ENCODE data around the gene TUBA8.
"Not testable (repeated sequence)": the region's sequence is repeated elsewhere in the genome, so short reads cannot be mapped to it uniquely, and the experiment has no call there.

TUBA8 gene

DNA sequence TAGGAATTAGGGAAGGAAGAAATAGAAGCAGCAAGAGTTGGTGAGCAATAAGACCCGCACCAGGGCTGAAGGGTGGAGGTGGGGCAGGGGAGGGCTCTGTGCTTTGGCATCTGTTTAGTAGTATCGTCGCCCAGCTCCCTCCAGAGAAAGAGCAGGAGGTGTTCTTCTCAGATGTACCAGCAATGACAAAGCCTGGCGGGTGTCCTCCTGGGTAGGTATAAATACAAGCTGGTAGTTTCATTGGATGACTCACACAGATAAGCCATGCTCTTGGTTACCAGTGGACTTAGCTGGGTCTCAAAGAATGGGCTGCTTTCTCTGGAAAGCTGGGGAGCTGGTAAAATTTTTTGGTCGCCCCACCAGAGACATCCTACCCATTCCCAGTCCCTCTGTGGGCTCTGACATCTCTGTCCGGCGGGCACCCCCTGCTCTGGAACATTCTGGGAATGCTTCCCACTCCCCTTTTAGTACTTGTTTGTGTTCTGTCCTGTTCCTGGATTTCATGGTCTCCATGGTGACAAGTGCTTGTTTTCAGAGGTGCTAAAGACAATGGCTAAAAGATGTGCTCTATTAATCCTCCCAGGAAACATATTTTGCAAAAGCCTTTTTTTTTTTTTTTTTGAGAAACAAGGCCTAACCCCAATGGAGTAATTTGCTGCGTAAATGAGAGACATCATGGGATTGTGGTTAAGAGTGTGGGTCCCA is 15.4 kb upstream of the TUBA8 start:
- intact Hi-C loops (cut with DNase I): no loop called here
- no peak for DNase-seq

DNA sequence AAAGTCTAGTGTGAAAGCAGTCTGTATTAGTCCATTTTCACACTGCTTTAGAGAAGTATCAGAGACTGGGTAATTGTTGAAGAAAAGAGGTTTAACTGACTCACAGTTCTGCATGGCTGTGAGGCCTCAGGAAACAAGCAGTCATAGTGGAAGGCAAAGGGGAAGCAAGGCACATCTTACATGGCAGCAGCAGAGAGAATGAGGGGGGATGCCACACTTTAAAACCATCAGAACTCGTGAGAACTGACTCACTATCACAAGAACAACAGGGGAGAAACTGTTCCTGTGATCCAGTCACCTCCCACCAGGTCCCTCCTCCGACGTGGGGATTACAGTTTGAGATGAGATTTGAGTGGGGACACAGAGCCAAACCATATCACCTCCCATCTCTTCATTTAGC is 13.8 kb upstream of the TUBA8 start:
- intact Hi-C loops (cut with DNase I): no loop called here
- DNase-seq: peak in 11 of 42 donors; percentile 18 to 69 (median 52)

DNA sequence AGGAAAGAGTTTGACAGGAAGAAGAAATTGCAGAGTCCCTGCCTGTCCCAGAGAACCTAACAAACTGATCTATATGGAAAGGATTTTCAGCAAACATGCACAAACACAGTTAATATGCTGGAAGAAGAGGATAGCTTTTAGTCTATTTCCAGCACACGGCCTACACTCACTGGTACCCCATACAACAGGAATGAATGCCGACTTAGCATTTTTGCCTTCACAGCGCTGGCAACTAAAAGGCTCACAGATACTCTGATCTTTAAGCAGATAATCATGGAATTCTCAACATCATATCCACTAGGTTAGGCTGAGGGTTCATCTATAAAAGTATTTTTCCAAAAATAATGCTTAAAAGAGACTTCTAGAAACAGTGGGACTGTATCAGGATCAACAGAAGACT is 9.8 kb upstream of the TUBA8 start:
- intact Hi-C loops (cut with DNase I): no loop called here
- no peak for DNase-seq

DNA sequence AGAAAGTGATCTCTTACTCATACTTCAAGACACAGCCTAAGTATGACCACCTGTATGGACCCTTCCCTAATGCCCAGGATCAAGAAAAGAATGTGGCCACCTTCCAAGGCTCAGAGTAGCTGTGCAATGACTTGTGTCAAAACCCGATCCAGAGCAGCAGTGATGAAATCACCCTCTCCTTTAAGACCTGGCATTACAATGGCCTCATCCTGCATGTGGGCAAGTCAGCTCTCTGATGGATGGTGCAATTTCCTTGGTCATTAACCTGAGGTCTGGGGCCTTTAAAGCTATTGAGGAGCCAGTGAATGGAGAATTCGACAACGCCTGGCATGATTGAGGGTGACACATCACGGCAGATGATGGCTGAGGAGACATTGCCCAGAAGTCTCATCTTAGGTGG is 9.1 kb upstream of the TUBA8 start:
- intact Hi-C loops (cut with DNase I): no loop called here
- peak in 2 of 42 donors; percentile 47 to 62 for DNase-seq

DNA sequence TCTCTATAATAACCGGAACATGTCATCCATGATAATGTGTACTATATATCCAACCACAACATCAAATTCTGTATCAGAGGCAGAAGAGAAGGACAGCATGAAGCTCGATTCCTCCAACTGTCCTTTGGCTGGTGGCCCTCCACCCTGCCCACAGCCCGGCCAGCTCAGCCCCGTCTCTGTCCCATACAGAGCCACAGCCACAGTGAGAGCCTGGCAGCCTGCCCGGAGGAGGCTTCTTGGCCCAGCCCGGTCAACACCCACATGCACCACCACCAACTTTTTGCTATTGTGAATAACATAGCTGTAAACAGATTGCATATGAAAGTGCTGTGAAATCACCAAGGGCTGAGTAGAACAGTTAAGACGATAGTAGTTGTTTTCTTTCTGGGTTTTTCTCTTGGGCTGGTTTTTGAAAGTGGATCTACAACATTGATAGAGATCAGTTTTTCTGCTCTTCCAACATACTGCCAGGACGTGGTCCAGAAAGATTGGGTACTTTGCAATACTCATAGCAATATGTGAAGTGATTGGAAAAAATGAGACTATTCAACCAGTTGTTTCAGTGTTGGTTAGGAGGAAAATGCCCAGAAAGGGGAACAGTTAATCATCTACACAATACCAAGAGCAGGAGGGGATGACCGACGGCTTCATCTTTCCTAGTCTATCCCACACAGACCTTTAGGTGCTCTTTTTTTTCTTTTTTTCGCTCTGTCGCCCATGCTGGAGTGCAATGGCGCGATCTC is 6.9 kb upstream of the TUBA8 start:
- DNase-seq: no peak
- intact Hi-C loops (cut with DNase I): no loop called here

DNA sequence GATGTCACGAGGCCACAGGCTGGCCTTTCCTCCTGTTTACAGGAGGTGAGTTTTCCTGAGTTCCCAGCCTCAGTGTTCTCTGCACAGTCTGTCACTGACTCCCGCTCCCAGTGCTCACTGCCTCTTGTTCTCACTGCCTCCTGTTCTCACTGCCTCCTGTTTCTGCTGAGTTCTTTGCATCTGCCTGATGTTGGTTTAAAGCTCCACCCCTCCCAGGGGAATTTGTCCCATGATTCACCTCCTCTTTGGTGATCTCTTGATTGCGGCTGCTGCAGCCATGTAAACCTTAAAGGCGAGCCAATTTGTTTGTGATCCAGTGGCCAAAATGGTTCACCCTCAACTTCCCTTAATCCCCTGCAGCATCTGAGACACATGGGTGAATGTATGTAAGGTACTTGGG is 6.0 kb upstream of the TUBA8 start:
- intact Hi-C loops (cut with DNase I): no loop called here
- DNase-seq: no peak

DNA sequence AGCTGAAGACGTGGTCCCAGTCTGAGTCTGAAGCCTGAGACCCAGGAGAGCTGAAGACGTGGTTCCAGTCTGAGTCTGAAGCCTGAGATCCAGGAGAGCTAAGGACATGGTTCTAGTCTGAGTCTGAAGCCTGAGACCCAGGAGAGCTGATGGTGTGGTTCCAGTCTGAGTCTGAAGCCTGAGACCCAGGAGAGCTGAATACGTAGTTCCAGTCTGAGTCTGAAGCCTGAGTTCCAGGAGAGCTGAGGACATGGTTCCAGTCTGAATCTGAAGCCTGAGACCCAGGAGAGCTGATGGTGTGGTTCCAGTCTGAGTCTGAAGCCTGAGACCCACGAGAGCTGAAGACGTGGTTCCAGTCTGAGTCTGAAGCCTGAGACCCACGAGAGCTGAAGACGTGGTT is 4.6 kb upstream of the TUBA8 start:
- not testable (repeated sequence) for DNase-seq

DNA sequence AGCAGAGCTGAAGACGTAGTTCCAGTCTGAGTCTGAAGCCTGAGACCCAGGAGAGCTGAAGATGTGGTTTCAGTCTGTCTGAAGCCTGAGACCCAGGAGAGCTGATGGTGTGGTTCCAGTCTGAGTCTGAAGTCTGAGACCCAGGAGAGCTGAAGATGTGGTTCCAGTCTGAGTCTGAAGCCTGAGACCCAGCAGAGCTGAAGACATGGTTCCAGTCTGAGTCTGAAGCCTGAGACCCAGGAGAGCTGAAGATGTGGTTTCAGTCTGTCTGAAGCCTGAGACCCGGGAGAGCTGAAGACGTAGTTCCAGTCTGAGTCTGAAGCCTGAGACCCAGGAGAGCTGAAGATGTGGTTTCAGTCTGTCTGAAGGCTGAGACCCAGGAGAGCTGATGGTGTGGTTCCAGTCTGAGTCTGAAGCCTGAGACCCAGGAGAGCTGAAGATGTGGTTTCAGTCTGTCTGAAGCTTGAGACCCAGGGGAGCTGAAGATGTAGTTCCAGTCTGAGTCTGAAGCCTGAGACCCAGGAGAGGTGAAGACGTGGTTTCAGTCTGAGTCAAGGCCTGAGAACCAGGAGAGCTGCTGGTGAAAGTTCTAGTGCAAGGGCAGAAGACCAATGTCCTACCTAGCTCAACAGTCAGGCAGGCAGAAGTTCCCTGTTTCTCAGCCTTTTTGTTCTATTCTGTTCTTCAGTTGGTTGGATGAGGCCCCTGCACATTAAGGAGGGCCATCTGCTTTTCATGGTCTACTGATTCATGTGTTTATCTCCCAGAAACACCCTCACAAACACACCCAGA is 3.9 kb upstream of the TUBA8 start:
- intact Hi-C loops (cut with DNase I); DNase-seq: not testable (repeated sequence)

More for the DNA sequence above, 4.6 kb upstream of the TUBA8 start:
- intact Hi-C loops (cut with DNase I): not testable (repeated sequence)

DNA sequence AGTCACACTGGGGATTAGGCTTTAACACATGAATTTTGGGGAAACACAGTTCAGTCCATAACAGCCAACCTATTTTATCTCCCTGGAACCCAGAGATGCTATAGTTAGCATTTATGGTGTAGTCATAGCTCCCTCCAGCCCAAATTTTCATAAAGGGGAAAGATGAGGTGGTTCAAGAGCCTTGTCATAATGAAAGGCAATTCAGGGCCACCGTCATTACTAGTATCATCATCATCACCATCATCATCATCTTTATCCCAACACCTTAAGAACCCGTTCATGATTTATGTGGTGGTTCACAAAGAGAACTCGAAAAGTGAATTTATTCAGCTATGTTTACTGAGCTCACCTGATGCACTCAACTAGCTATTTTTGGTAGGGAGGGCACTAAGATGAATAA is 2.4 kb upstream of the TUBA8 start:
- DNase-seq: no peak
- intact Hi-C loops (cut with DNase I): no loop called here

DNA sequence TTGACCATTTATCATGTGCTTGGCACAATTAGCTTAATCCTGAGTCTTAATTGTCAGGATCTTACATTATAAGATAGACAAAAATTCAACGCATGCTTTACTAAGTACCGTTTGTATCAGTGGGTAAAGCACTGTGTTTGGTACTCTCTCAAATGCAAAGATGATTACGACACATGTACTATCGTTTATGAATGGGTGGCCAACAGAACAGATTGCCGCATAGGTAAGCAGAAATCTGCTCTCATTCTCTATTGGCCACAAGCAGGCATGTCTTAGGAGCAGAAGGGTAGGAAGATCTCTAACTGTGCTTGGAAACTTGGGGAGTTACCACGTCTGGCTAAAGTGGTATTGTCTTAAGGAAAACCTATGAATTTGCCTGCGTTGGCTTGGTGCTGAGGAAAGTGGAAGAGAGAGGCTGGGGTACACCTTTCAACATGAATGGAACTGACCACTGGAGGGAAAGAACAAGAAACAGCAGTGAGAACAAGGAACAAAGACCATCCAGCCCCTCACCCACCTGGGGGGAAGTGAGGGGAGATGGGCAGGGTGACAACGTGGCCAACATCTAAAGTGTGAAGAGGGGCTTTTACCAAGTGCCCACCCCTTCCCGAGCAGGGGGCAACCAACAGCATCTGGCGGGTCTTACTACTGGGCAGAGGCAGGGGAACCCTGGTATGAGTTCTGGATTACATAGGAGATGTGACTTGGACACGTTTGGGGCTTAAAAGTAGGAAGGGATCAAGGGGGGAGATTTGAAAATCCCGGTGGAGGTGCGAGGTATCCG is 1.0 kb upstream of the TUBA8 start:
- intact Hi-C loops (cut with DNase I): no loop called here
- DNase-seq: no peak

DNA sequence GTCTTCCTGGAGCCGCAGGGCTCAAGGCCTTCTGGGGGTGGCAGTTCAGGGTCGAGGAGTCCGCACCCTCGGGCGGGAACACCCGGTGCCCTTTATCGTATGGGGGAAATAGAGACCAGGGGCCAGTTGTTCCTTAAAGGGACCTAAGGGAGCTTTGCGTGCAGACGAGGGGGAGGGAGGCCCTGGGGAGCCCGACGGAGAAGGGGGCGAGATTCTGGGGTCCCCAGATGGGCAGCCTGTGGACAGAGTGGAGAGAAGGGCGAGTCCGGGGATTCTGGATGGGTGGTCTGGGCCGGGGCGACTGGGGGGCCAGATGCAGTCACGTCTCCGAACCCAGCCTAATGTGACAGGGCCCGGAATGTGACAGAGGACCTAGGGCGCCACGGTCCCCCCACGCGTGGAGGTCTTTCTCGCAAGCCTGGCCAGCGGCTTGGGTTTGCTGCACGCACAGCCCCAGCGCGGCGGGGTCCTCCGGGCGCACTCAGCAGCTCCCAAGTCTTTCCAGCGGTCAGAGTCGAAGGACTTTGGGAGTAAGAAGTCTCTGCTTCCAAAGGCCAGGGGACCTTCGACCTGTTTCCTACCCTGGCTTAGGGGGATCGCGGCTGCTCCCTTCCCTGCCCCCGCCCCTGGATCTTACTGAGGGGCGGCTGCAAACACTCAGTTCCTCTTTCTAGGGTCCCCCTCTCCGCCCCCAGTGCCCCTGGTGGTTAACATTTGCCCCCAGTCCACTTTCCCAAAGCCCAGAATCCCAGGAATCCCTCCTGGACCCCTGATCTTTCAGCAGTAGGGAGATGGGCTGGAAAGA is 547 bp downstream of the TUBA8 start:
- peak in 2 of 42 donors; percentile 15 for DNase-seq
- intact Hi-C loops (cut with DNase I): no loop called here

DNA sequence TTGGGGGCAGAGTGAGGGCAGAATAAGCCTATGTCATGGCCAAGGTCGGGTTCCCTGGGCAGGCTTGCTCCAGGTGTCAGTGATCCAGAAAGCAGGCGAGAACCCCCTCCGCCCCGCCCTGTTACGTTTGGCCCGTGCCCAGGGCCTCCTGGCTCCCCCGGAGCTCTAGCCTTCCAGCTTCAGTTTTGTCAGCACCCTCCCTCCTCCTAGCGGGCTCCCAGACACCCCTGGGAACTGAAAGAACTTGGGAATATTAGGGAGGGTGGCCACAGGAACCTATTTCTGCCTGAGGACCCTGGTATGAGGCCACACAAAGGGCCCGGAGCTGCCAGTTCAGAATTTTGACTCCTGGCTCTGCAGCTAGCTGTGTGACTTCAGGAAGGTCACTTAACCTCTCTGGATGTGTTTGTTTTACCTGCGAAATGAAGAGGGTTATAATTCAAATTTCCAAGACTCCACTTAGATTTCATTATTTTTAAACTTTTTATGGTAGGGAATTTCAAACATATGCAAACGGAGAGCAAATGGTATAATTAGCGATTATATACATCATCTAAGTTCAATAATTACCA is 1.2 kb downstream of the TUBA8 start:
- peak in 17 of 42 donors; percentile 15 to 68 (median 34) for DNase-seq
- intact Hi-C loops (cut with DNase I): no loop called here

DNA sequence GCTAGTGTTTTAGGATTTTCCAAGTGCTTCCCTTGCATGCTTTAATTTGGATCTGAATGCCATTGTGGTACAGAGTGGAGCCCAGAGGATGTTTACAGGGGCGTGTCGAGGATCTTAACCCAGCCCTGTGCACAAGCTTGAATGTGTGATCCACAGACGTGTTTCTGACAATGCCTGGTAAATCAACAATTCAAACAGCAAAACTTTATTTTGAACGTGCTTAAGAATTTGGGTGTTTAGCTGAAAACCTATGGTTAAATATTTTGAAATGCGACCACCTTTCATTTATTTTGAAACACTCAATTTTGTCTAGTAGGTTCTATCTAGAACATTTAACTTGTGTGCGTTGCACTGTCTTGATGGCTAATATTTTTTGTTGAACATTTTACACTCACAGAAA is 1.8 kb downstream of the TUBA8 start:
- intact Hi-C loops (cut with DNase I): no loop called here
- DNase-seq: no peak

DNA sequence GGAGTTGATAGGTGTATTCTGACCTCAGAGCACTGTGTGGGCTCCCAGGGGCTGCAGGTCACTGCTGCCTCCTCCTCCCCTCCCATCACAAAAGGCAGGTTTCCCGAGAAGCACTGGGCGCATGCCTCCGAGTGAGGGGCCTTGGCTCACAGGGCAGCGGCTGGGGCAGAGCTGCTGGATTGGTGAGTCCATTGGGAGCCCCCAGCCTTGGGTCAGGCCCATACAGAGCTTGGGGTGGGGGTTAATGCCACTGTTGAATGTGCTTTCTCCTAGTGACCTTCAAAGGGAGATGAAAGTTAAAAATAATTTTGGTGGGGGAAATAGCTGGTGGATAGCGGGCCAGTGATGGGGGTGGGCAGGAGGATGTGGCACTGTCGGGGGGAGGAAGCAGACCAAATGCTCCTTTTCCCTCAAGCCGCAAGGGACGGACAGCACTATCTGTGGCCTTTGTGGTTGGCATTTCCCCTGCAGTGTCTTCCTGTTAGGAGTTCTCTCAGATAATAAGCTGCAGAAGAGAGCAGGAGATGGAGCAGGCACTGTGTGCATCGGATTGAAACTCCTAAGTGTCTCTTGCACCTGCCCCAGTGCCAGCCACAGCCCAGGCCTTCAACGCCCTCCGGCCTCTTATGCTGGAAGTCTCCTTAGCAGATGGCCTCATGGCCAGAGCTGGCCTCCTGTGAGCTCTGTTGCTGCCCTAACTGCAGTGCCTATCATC is 3.2 kb downstream of the TUBA8 start:
- intact Hi-C loops (cut with DNase I): no loop called here
- DNase-seq: no peak

DNA sequence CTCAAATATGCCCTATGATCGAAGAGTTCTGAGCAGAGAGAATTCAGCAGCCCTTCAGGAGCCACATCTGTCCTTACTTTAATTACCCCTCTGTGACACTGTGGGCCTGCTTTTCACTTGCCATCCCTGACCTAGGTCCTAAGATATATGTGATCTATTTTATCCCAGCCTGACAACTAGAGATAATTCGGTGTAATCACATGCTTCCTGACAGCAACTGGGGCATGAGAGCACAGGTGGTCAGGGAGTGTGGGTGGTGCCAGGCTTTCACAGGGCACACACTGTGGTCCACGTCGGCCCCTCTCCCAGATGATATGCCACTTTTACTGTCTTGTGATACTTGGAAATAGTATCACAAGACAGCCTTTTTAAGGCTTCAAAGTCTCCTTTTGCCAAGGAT is 3.9 kb downstream of the TUBA8 start:
- intact Hi-C loops (cut with DNase I): no loop called here
- no peak for DNase-seq

DNA sequence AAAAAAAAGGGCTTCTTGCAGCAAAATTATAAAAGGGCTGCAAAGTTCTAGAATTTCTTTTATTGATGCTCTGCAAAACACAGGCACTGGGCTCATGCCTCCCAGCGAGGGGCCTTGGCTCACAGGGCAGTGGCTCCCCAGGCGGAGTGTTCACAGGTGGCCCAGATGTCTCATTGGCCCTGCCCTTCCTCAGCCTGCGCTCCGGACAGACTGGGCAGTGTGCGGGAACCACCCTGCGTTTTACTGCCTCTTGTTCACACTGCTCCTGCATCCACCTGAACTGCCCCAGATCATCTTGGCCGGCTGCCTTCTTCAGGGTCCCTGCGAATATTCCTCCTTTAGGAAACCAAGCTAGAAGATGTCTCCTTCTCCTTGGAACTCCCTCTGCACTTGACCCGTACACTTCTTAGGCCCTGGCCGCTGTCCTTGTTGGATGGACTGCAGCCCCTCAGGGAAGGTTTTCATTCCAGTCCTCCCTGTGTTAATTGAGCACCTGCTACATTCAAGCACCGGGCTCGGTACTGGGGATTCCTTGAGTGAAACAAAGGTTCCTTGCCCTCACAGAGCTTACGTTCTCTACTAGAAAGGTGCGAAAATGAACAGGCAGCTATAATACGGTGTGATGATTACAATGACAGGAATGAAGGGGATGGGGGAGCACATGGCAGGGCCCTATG is 4.5 kb downstream of the TUBA8 start:
- no peak for DNase-seq
- intact Hi-C loops (cut with DNase I): no loop called here

DNA sequence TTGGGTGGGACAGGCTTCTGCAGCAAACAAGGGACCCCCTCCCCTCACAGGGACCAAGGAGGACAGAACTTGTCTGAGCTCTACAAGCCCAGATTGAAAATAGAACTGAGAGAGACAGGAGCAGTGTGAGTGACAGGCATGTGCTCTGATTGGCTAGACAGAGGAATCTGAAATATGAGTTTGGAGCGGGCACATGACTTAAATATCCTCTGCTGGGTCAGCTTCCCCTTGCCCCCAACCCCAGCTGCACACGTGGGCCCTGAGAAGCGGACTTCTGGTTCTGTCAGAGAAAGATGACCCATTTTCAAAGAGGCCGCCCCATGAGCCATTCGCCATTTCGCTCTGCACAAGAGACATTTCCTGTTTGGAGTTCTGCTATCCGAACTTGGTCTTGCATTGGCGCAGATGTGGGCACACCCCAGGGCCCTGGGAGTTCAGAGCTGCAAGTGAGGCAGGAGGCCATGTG is 5.3 kb downstream of the TUBA8 start:
- intact Hi-C loops (cut with DNase I): no loop called here
- no peak for DNase-seq

Measured in head of caudate nucleus (tissue), 42 donors.